H1 (cell line): ENCODE results near the gene CACNA2D3. TPM values are rescaled to one million over a fixed set of nuclear protein-coding genes. Genes with fewer than 3 reads are reported as not detected.

Experiments used
- CTCF ChIA-PET: fragments of 300-600 bp; sonication (Branson Sonifier 250); formaldehyde crosslinking; loops from one replicate; lab custom pipeline; 2021; ENCODE audit not compliant: partially characterized antibody; lab: Charles Lee
- POLR2A ChIA-PET: fragments of 300-600 bp; sonication (Branson Sonifier 250); formaldehyde crosslinking; loops from one replicate; lab custom pipeline; 2021; ENCODE audit warnings: inconsistent platforms; ENCODE audit not compliant: partially characterized antibody; lab: Charles Lee
- DNase-seq, 2 experiments: peaks; one replicate each; pipeline versions ENCODE4 v3.0.0 to v3.0.0-alpha.2; 2010 to 2022; ENCODE audit warnings: low spot score in 2 of 2, low read depth in 1 of 2, mixed read lengths in 1 of 2
- FAIRE-seq: peaks from 2 replicates; lab custom pipeline; 2011; peaks lifted over from hg19 to GRCh38; lab: Jason Lieb, UNC
- H2AFZ ChIP-seq: 2 replicates; pipeline ENCODE4 v1.8.1; 2012; ENCODE audit warnings: low read length, inconsistent platforms
- H2AK5ac ChIP-seq: 2 replicates; pipeline ENCODE4 v1.6.1; 2013; ENCODE audit warnings: low read depth, low read length
- H2BK120ac ChIP-seq: replicated peaks from 2 replicates; pipeline ENCODE3; 2013; ENCODE audit warnings: low read depth, low read length, inconsistent platforms
- H2BK12ac ChIP-seq: 2 replicates; pipeline ENCODE4 v1.6.1; 2013; ENCODE audit warnings: low read depth, low read length
- H2BK15ac ChIP-seq: 2 replicates; pipeline ENCODE4 v1.6.1; 2013; ENCODE audit warnings: low read length
- H2BK20ac ChIP-seq: 2 replicates; pipeline ENCODE4 v1.6.1; 2013; ENCODE audit warnings: low read length
- H2BK5ac ChIP-seq: 2 replicates; pipeline ENCODE4 v1.6.1; 2013; ENCODE audit warnings: low read depth, low read length
- H3K14ac ChIP-seq: 2 replicates; pipeline ENCODE4 v1.6.1; 2013; ENCODE audit warnings: inconsistent platforms; ENCODE audit not compliant: insufficient read length
- H3K18ac ChIP-seq: 2 replicates; pipeline ENCODE4 v1.6.1; 2013; ENCODE audit warnings: low read length; ENCODE audit errors: extremely low read depth
- H3K23ac ChIP-seq: 2 replicates; pipeline ENCODE4 v1.6.1; 2013; ENCODE audit warnings: inconsistent platforms; ENCODE audit not compliant: insufficient read length
- H3K23me2 ChIP-seq: 2 replicates; pipeline ENCODE4 v1.6.1; 2013; ENCODE audit warnings: low read depth, low read length
- H3K27ac ChIP-seq: 2 replicates; pipeline ENCODE4 v1.6.1; 2011; ENCODE audit warnings: low read depth, low read length, inconsistent platforms
- H3K27me3 ChIP-seq, 4 experiments: replicated peaks in 1 of 4; 1 replicate in 1 of 4; 2 replicates in 3 of 4; pipeline versions ENCODE4 v1.6.1 to v1.8.1; 2011 to 2013; ENCODE audit warnings: low read length in 3 of 4, mild to moderate bottlenecking in 3 of 4, inconsistent platforms in 2 of 4, mixed read lengths in 2 of 4, moderate library complexity in 1 of 4; ENCODE audit not compliant: control insufficient read depth in 3 of 4, insufficient read depth in 3 of 4; ENCODE audit errors: extremely low read depth in 1 of 4
- H3K36me3 ChIP-seq, 4 experiments: 2 replicates each; pipeline versions ENCODE4 v1.6.1 to v1.8.1; 2011 to 2013; ENCODE audit warnings: mild to moderate bottlenecking in 4 of 4, low read length in 3 of 4, moderate library complexity in 2 of 4, control low read depth in 1 of 4, inconsistent platforms in 1 of 4; ENCODE audit not compliant: insufficient read depth in 4 of 4, control insufficient read depth in 2 of 4
- H3K4ac ChIP-seq: replicated peaks from 2 replicates; pipeline ENCODE3; 2013; ENCODE audit warnings: low read length, low read depth, mixed read lengths, inconsistent platforms; ENCODE audit not compliant: insufficient read length
- H3K4me1 ChIP-seq, 4 experiments: replicated peaks in 1 of 4; 1 replicate in 1 of 4; 2 replicates in 3 of 4; pipeline versions ENCODE4 v1.6.1 to v1.8.1; 2011 to 2013; ENCODE audit warnings: low read length in 3 of 4, inconsistent platforms in 2 of 4, mixed read lengths in 1 of 4; ENCODE audit not compliant: insufficient read depth in 4 of 4, control insufficient read depth in 3 of 4
- H3K4me2 ChIP-seq, 2 experiments: 2 replicates each; pipeline versions ENCODE4 v1.6.1 to v1.8.1; 2011 to 2013; ENCODE audit warnings: low read depth in 2 of 2, low read length in 2 of 2, control low read depth in 1 of 2, inconsistent platforms in 1 of 2, mild to moderate bottlenecking in 1 of 2; ENCODE audit not compliant: insufficient read depth in 1 of 2
- H3K4me3 ChIP-seq, 4 experiments: fragments of 200-600, 300-600 bp in 1 of 4; sonication (generic), shearing (Covaris generic), sonication (Bioruptor Twin) in 1 of 4; 2 replicates each; pipeline versions ENCODE4 v1.5.1 to v1.8.1; 2011 to 2016; ENCODE audit warnings: low read length in 4 of 4, low read depth in 3 of 4, control low read depth in 2 of 4, inconsistent platforms in 2 of 4, mild to moderate bottlenecking in 2 of 4, mixed read lengths in 1 of 4, moderate library complexity in 1 of 4; ENCODE audit not compliant: insufficient read depth in 2 of 4; ENCODE audit errors: extremely low read depth in 1 of 4
- H3K56ac ChIP-seq: replicated peaks from 2 replicates; pipeline ENCODE3; 2013; ENCODE audit warnings: low read depth, mild to moderate bottlenecking, mixed read lengths, low read length, inconsistent platforms; ENCODE audit not compliant: insufficient read length
- H3K79me1 ChIP-seq: 2 replicates; pipeline ENCODE4 v1.6.1; 2013; ENCODE audit warnings: low read depth, low read length, control low read depth
- H3K79me2 ChIP-seq, 2 experiments: 2 replicates each; pipeline versions ENCODE4 v1.6.1 to v1.8.1; 2012 to 2013; ENCODE audit warnings: low read length in 2 of 2, mild to moderate bottlenecking in 2 of 2, inconsistent platforms in 1 of 2; ENCODE audit not compliant: insufficient read depth in 2 of 2, control insufficient read depth in 1 of 2
- H3K9ac ChIP-seq, 4 experiments: replicated peaks in 1 of 4; 1 replicate in 1 of 4; 2 replicates in 3 of 4; pipeline versions ENCODE4 v1.6.1 to v1.8.1; 2011 to 2013; ENCODE audit warnings: low read depth in 3 of 4, low read length in 3 of 4, control low read depth in 2 of 4, mild to moderate bottlenecking in 2 of 4, moderate library complexity in 2 of 4, inconsistent platforms in 1 of 4; ENCODE audit errors: extremely low read depth in 1 of 4
- H3K9me3 ChIP-seq, 2 experiments: 2 replicates each; pipeline versions ENCODE4 v1.6.1 to v1.8.1; 2012 to 2013; ENCODE audit warnings: mild to moderate bottlenecking in 2 of 2, moderate library complexity in 2 of 2, control low read depth in 1 of 2, inconsistent platforms in 1 of 2, low read depth in 1 of 2, low read length in 1 of 2, mixed read lengths in 1 of 2; ENCODE audit not compliant: insufficient read depth in 2 of 2
- H4K20me1 ChIP-seq, 2 experiments: replicated peaks in 1 of 2; 2 replicates each; pipeline versions ENCODE3 to v1.8.1; 2011 to 2013; ENCODE audit warnings: inconsistent platforms in 2 of 2, low read length in 2 of 2, mild to moderate bottlenecking in 1 of 2; ENCODE audit not compliant: insufficient read depth in 2 of 2, control insufficient read depth in 1 of 2
- H4K5ac ChIP-seq: 2 replicates; pipeline ENCODE4 v1.6.1; 2013; ENCODE audit warnings: low read length, low read depth, mixed read lengths, inconsistent platforms; ENCODE audit not compliant: insufficient read length
- H4K8ac ChIP-seq: 2 replicates; pipeline ENCODE4 v1.8.0; 2013; ENCODE audit warnings: mild to moderate bottlenecking, moderate library complexity, low read length, inconsistent platforms; ENCODE audit not compliant: insufficient read depth; ENCODE audit errors: extremely low read depth
- H4K91ac ChIP-seq: replicated peaks from 2 replicates; pipeline ENCODE3; 2013; ENCODE audit warnings: low read length, mixed read lengths, inconsistent platforms; ENCODE audit not compliant: insufficient read length
- BACH1 ChIP-seq: IDR thresholded peaks from 2 replicates; pipeline ENCODE4 v1.6.1; 2012; ENCODE audit warnings: low read length, improper control_type of control experiment
- CBX8 ChIP-seq: fragments of 300-800, 300-1000 bp; sonication (generic); IDR thresholded peaks from 2 replicates; pipeline ENCODE4 v1.7.1; 2016; ENCODE audit warnings: low read depth, low read length, borderline replicate concordance
- SIRT6 ChIP-seq: IDR thresholded peaks from one replicate; pipeline ENCODE4 v1.7.1; 2012; ENCODE audit warnings: low read length, inconsistent platforms
- WGBS, 2 experiments: shearing (Covaris generic) in 1 of 2; methylation state at CpG; one replicate each; pipeline versions ENCODE4 v1.1.6 to v1.1.7; 2013 to 2015; ENCODE audit warnings: low lambda C conversion rate in 2 of 2, mixed read lengths in 2 of 2, inconsistent platforms in 1 of 2, low coverage in 1 of 2, missing lambda C conversion rate in 1 of 2; ENCODE audit not compliant: insufficient replicate concordance in 2 of 2, insufficient coverage in 1 of 2, insufficient read length in 1 of 2; ENCODE audit errors: extremely low coverage in 1 of 2, missing lambda C conversion rate in 1 of 2; 5-methylcytosine and 5-hydroxymethylcytosine counted together
- polyA plus RNA-seq, 7 experiments: library from polyadenylated mRNA; depleted of rRNA in 3 of 7; stranded (reverse) in 5 of 7; unstranded in 2 of 7; fragments of >200 nt in 5 of 7; fragments of 200-250 nt in 2 of 7; gene quantifications; 1 replicate in 5 of 7; 2 replicates in 1 of 7; 4 replicates in 1 of 7; pipeline versions ENCODE4 v1.2.1 to v1.2.3, GENCODE V29; 2011 to 2013; ENCODE audit warnings: missing spikeins in 2 of 7, mixed read lengths in 2 of 7
- total RNA-seq: library from RNA; stranded (reverse); fragmentation: NEBNext Ultra II Directional; extraction: Animal tissue kit (Norgen Biotek cat#: 25700); gene quantifications from 2 replicates; pipeline ENCODE4 v1.2.1, GENCODE V29; 2021

CACNA2D3 gene
- total and polyA plus RNA-seq, 2 of the 8 experiments (the other 6 are each of a cell fraction or from before 2014, with no cell fraction given): 1.5 to 1.8 TPM

DNA sequence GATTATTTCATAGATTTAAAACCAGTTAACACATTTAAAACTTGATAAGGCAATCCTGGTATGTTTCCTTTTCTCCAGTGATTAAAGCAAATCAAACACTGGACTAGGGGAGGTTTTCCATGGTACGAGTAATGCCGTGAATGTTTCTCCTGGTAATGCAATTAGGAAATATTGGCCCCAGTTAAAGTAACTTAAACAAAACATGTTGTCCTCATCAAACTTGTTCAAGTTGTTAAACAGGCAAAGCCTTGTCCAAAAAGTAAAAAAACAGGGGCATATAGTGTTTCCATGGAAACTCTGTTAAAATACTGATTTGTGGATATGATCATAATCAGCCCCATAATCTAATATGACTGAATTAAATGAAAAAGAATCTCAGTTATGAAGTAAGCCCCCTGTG lies 818.6 kb downstream of the CACNA2D3 start:
- no peak overlapping the region for H3K9ac ChIP-seq
- no peaks in the 10 kb centered on the region for H3K79me1 ChIP-seq
- H3K9me3 ChIP-seq: no peaks in the 10 kb centered on the region
- no peak overlapping the region for H3K27ac ChIP-seq
- H3K4me2 ChIP-seq: no peak overlapping the region
- no peaks in the 10 kb centered on the region for H4K20me1 ChIP-seq
- H3K4me1 ChIP-seq: peaks cover 2 to 6% (median 3%) of the 10 kb centered on the region in 4 experiments; a peak in 5 of 7 replicates
- H3K4ac ChIP-seq: no peak overlapping the region
- no peaks in the 10 kb centered on the region for H3K23me2 ChIP-seq
- no peak overlapping the region for H4K8ac ChIP-seq
- no peak overlapping the region for H3K56ac ChIP-seq
- DNase-seq (no peak), FAIRE-seq (no peak)
- no peak overlapping the region for H2AFZ ChIP-seq
- no peak overlapping the region for H4K5ac ChIP-seq
- H4K91ac ChIP-seq: no peak overlapping the region
- no peaks in the 10 kb centered on the region for H3K36me3 ChIP-seq
- no peak overlapping the region for H2BK20ac ChIP-seq
- CTCF ChIA-PET: no interaction called here
- 88% methylated on average over 2 of the region's 2 CpGs; no CpG with 5 or more reads in 1 of the 2 experiments for WGBS, 2 experiments
- no peak overlapping the region for H3K18ac ChIP-seq
- no peaks in the 10 kb centered on the region for H3K79me2 ChIP-seq
- H3K14ac ChIP-seq: no peak overlapping the region
- TF ChIP-seq CBX8 (no peak), SIRT6 (no peak), BACH1 (no peak)
- no peak overlapping the region for H2BK12ac ChIP-seq
- no peak overlapping the region for H3K23ac ChIP-seq
- no peak overlapping the region for H2BK15ac ChIP-seq
- no peak overlapping the region for H3K4me3 ChIP-seq
- H3K27me3 ChIP-seq: no peaks in the 10 kb centered on the region
- no peak overlapping the region for H2BK120ac ChIP-seq
- POLR2A ChIA-PET: no interaction called here
- H2AK5ac ChIP-seq: no peak overlapping the region
- no peak overlapping the region for H2BK5ac ChIP-seq
